Activated CD4-positive, alpha-beta T cell treated with anti-CD3 and anti-CD28 coated beads for 24 hours (primary cell): ENCODE results near the gene PLEKHG4B.
"Not testable (repeated sequence)": the region's sequence is repeated elsewhere in the genome, so short reads cannot be mapped to it uniquely, and the experiment has no call there.

Source experiments
- DNase-seq, 2 donors: peaks; one replicate each; pipeline ENCODE4 v3.0.0-alpha.2; 2020; ENCODE audit warnings: low read depth in 2 of 2

Gene PLEKHG4B

GRCh38 chr5:94113-94892 lies 2.3 kb downstream of the PLEKHG4B start:
- no peak for DNase-seq

- no peak for DNase-seq
Observed at GRCh38 chr5:95241-95980, 3.4 kb downstream of the PLEKHG4B start.

GRCh38 chr5:96976-97660 lies 5.2 kb downstream of the PLEKHG4B start:
- no peak for DNase-seq

GRCh38 chr5:99815-100214 lies 7.8 kb downstream of the PLEKHG4B start:
- no peak for DNase-seq

- no peak for DNase-seq
Observed at GRCh38 chr5:102411-103043, 10.6 kb downstream of the PLEKHG4B start.

- DNase-seq: not testable (repeated sequence)
Observed at GRCh38 chr5:104106-104505, 12.1 kb downstream of the PLEKHG4B start.

- DNase-seq: no peak
Observed at GRCh38 chr5:104778-105296, 12.9 kb downstream of the PLEKHG4B start.

GRCh38 chr5:105504-106070 lies 13.6 kb downstream of the PLEKHG4B start:
- no peak for DNase-seq

GRCh38 chr5:106587-106986 lies 14.6 kb downstream of the PLEKHG4B start:
- no peak for DNase-seq

- no peak for DNase-seq
Observed at GRCh38 chr5:107526-107925, 15.6 kb downstream of the PLEKHG4B start.

GRCh38 chr5:109826-110225 lies 17.9 kb downstream of the PLEKHG4B start:
- DNase-seq: no peak

- no peak for DNase-seq
Observed at GRCh38 chr5:110270-110888, 18.4 kb downstream of the PLEKHG4B start.

GRCh38 chr5:111171-111570 lies 19.2 kb downstream of the PLEKHG4B start:
- no peak for DNase-seq

GRCh38 chr5:119486-120097 lies 27.6 kb downstream of the PLEKHG4B start:
- DNase-seq: no peak

GRCh38 chr5:121432-121831 lies 29.5 kb downstream of the PLEKHG4B start:
- DNase-seq: no peak

GRCh38 chr5:125815-126214 lies 33.8 kb downstream of the PLEKHG4B start:
- no peak for DNase-seq

GRCh38 chr5:126806-127205 lies 34.8 kb downstream of the PLEKHG4B start:
- DNase-seq: no peak

GRCh38 chr5:127886-128285 lies 35.9 kb downstream of the PLEKHG4B start:
- no peak for DNase-seq

- DNase-seq: no peak
Observed at GRCh38 chr5:128446-128845, 36.5 kb downstream of the PLEKHG4B start.

GRCh38 chr5:129148-129547 lies 37.2 kb downstream of the PLEKHG4B start:
- no peak for DNase-seq

- no peak for DNase-seq
Observed at GRCh38 chr5:129820-130219, 37.9 kb downstream of the PLEKHG4B start.
